Natural killer cell (primary cell): Measurements from ENCODE around the gene ZNF768. TPM values are rescaled to one million over a fixed set of nuclear protein-coding genes. Genes with fewer than 3 reads are reported as not detected.

Experiments
- ATAC-seq, 3 donors: fragments of 150-1000 bp in 2 of 3; fragments of 200-7000 bp in 1 of 3; cut with Tn5 transposase; 1 replicate in 1 of 3; 2 replicates in 2 of 3; pipeline ENCODE4 v1.10.0; 2021; ENCODE audit warnings: mild to moderate bottlenecking in 2 of 3, moderate library complexity in 2 of 3
- DNase-seq, 2 donors: peaks; one replicate each; pipeline versions ENCODE4 v3.0.0 to v3.0.0-alpha.2; 2013 to 2021; ENCODE audit warnings: mixed read lengths in 1 of 2
- H3K27ac ChIP-seq: one replicate; pipeline ENCODE4 v1.5.1; 2013; ENCODE audit warnings: mild to moderate bottlenecking, low read length
- H3K27me3 ChIP-seq: one replicate; pipeline ENCODE4 v1.6.1; 2013; ENCODE audit warnings: low read length; ENCODE audit not compliant: control insufficient read depth, insufficient read depth
- H3K36me3 ChIP-seq: one replicate; pipeline ENCODE4 v1.6.1; 2013; ENCODE audit warnings: low read length; ENCODE audit not compliant: control insufficient read depth, insufficient read depth
- H3K4me1 ChIP-seq: one replicate; pipeline ENCODE4 v1.6.1; 2013; ENCODE audit warnings: low read length; ENCODE audit not compliant: control insufficient read depth, insufficient read depth
- H3K4me3 ChIP-seq: one replicate; pipeline ENCODE4 v1.5.1; 2013; ENCODE audit warnings: low read length
- H3K9me3 ChIP-seq: one replicate; pipeline ENCODE4 v1.6.1; 2013; ENCODE audit warnings: low read length; ENCODE audit not compliant: control insufficient read depth, insufficient read depth
- H3K27ac Mint-ChIP-seq, 2 donors: one replicate each; pipeline ENCODE4 v1.8.0; 2022; ENCODE audit warnings: mild to moderate bottlenecking in 2 of 2, mixed read lengths in 2 of 2, moderate library complexity in 1 of 2
- H3K27me3 Mint-ChIP-seq, 2 donors: one replicate each; pipeline ENCODE4 v1.8.0; 2022; ENCODE audit warnings: low read depth in 2 of 2, mixed read lengths in 2 of 2
- H3K36me3 Mint-ChIP-seq: one replicate; pipeline ENCODE4 v1.8.0; 2022; ENCODE audit warnings: mixed read lengths
- H3K4me1 Mint-ChIP-seq, 2 donors: one replicate each; pipeline ENCODE4 v1.8.0; 2022; ENCODE audit warnings: mixed read lengths in 2 of 2
- H3K4me3 Mint-ChIP-seq: one replicate; pipeline ENCODE4 v1.8.0; 2022; ENCODE audit warnings: mild to moderate bottlenecking, moderate library complexity, mixed read lengths
- H3K9me3 Mint-ChIP-seq, 2 donors: one replicate each; pipeline ENCODE4 v1.8.0; 2022; ENCODE audit warnings: mixed read lengths in 2 of 2
- WGBS: methylation state at CpG from one replicate; pipeline ENCODE4 v1.1.7; 2013; ENCODE audit warnings: missing lambda C conversion rate; ENCODE audit not compliant: insufficient coverage; 5-methylcytosine and 5-hydroxymethylcytosine counted together
- intact Hi-C: fragments of 100-400 bp; cut with micrococcal nuclease; formaldehyde crosslinking; loops from one replicate; pipeline ENCODE4 v1.14.2; 2022
- total RNA-seq, 4 donors: library from RNA; stranded (reverse); fragments of 120-200 nt in 1 of 4; gene quantifications; one replicate each; pipeline versions ENCODE4 v1.2.3 to v1.2.4, GENCODE V29; 2013 to 2022
- TF ChIP-seq, protein P1 (sequence below): fragments of 200-600 bp; IDR thresholded peaks from one replicate; pipeline ENCODE4 v1.8.0; 2022; ENCODE audit warnings: antibody characterized with exemption

ZNF768 gene
- total RNA-seq, 3 donors from 2014 or later (not counting 1 experiment from before 2014, with no cell fraction given): 3.3 to 7.2 (median 5.6) TPM

DNA sequence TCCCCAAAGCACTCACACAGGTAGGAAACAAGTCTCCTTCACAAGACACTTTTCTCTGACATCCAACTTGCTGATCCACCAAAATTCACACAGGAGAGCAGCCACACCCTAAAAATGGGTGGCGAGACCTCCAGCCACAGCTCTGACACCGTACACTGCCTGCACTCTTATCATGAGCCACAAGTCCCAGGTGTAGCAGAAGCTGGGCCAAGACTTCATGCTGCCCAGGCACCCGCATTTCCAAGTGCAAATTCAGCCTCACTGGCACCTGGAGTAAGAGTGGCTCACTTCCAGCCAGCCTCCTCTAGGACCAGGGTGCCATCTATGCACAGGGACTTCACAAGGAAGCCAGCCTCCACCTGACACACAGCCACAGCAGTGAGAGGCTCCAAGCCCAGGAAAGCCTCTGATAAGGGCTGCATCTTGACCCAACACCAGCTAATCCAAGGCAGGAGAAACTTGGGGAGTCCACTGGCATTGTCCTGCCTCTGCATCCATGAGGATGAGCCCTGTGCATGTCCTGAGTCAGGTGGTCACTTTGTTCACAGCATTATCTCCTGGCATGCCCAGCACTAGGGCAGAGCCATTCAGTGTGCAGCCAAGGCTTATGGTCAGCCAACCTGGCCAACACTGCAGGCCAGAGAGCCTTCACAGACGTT lies 2.6 kb upstream of the ZNF768 start:
- intact Hi-C loops: no loop called here
- peak overlapping the region; percentile 67 for H3K4me3 Mint-ChIP-seq

DNA sequence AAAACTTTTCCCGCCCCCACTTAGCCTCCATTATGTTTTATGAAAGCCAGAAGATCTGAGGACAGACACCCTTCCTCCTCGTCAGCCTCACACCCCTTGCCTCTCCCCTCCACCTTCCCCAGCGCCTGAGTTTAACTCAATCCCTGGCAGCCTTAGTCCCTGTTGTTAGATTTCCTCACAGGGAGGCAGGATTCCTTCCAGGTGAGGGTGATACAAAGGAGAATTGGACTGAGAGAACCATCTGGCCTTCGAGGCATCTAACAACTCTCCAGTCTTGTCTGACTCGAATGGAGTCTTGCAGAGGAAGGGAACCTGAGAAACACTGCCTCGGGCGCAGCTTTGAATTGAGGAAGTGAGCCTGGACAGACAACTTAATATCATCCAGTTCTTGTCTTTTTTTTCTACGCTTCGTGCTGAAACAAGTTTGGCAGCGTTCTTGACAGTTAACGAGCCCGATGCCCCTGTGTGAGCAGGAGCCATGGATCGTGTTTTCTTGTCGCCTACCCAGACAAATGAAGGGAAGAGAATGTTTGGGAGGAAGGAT lies 1.3 kb upstream of the ZNF768 start:
- WGBS: 11% methylated on average over 13 of the region's 14 CpGs
- no peak for ATAC-seq

More for the DNA sequence above, 2.6 kb upstream of the ZNF768 start:
- TF ChIP-seq, protein P1, sequence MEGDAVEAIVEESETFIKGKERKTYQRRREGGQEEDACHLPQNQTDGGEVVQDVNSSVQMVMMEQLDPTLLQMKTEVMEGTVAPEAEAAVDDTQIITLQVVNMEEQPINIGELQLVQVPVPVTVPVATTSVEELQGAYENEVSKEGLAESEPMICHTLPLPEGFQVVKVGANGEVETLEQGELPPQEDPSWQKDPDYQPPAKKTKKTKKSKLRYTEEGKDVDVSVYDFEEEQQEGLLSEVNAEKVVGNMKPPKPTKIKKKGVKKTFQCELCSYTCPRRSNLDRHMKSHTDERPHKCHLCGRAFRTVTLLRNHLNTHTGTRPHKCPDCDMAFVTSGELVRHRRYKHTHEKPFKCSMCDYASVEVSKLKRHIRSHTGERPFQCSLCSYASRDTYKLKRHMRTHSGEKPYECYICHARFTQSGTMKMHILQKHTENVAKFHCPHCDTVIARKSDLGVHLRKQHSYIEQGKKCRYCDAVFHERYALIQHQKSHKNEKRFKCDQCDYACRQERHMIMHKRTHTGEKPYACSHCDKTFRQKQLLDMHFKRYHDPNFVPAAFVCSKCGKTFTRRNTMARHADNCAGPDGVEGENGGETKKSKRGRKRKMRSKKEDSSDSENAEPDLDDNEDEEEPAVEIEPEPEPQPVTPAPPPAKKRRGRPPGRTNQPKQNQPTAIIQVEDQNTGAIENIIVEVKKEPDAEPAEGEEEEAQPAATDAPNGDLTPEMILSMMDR: no peak
- 85% methylated on average over 4 of the region's 4 CpGs for WGBS
- no peak for DNase-seq
- ATAC-seq: no peak
- Mint-ChIP-seq H3K9me3 (no peaks in the 10 kb centered on the region), H3K4me1 (peaks cover 9 to 24% of the 10 kb centered on the region in 2 donors), H3K27ac (no peak overlapping the region), H3K36me3 (no peaks in the 10 kb centered on the region), H3K27me3 (no peaks in the 10 kb centered on the region)
- Histone ChIP-seq H3K4me3 (no peak overlapping the region), H3K27me3 (no peaks in the 10 kb centered on the region), H3K4me1 (peaks cover 27% of the 10 kb centered on the region), H3K27ac (no peak overlapping the region), H3K36me3 (peaks cover 8% of the 10 kb centered on the region), H3K9me3 (no peaks in the 10 kb centered on the region)

DNA sequence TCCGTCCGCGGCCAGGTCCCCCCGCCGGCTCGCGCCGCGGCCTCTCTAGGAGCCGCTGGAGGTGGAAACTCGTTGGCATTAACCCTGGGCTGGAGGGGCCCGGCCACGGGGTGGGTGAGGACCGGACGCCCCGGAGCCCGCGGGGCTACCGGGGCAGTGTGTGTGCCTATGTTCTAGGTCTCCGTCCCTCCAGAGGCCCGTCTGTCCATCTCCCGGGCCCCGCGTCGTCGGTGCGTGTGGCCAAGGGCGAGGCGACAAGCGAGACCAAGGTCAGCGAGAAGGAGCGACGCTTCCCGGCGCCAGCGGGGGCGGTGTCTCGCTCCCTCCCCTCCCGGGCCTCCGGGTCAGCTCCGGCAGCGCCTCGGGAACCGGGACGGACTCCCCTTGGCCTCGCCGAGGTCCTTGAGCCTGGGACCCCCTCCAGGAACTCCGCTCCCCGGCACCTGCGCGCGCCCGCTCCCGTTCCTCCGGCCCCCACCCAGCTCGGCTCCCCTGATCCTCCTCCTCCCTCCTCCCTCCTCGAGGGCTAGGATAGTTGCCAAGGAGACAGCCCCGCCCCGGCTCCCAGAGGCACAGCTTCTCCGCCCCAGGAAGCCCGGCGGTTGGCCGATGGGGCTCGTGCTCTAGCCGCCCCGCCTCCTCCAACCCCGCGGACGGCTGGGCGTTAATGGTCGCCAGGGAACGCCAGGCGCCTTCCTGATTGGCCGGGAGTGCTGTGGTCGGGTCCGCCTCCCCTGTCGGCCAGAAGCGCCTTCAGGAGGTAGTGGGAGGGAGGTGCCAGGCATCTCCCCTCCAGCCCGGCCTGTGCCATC lies 663 bp upstream of the ZNF768 start:
- Histone ChIP-seq H3K27me3 (no peaks in the 10 kb centered on the region), H3K4me1 (peaks cover 18% of the 10 kb centered on the region), H3K27ac (peak overlapping the region; percentile 75), H3K36me3 (peaks cover 4% of the 10 kb centered on the region), H3K9me3 (no peaks in the 10 kb centered on the region), H3K4me3 (peak overlapping the region; percentile 81)
- H3K36me3 Mint-ChIP-seq: peaks cover 6% of the 10 kb centered on the region
- intact Hi-C loops: loop anchor here (2.0 kb wide), 1 partner anchor 32 kb away; the partner anchor contains the start of gene ZNF764
- peaks cover 14 to 24% of the 10 kb centered on the region in 2 donors for H3K4me1 Mint-ChIP-seq
- H3K27ac Mint-ChIP-seq: peak overlapping the region; percentile 67 to 88
- H3K9me3 Mint-ChIP-seq: no peaks in the 10 kb centered on the region
- H3K4me3 Mint-ChIP-seq: peak overlapping the region; percentile 84
- DNase-seq (peak; percentile 75 to 89), ATAC-seq (peak; percentile 79 to 90 (median 82))
- under 1% methylated on average over 79 of the region's 79 CpGs for WGBS
- TF ChIP-seq, protein P1: no peak
- no peaks in the 10 kb centered on the region for H3K27me3 Mint-ChIP-seq

More for the DNA sequence above, 1.3 kb upstream of the ZNF768 start:
- H3K27me3 ChIP-seq: no peaks in the 10 kb centered on the region
- peaks cover 7% of the 10 kb centered on the region for H3K36me3 ChIP-seq
- H3K27ac ChIP-seq: peak overlapping the region; percentile 75
- intact Hi-C loops: loop anchor here (2.0 kb wide), 1 partner anchor 31 kb away; the partner anchor contains the start of gene ZNF764
- no peaks in the 10 kb centered on the region for H3K9me3 ChIP-seq
- H3K27ac Mint-ChIP-seq: peak overlapping the region; percentile 67 to 88
- peak overlapping the region; percentile 81 for H3K4me3 ChIP-seq
- DNase-seq: peak in 1 of 2 donors; percentile 56
- peaks cover 18% of the 10 kb centered on the region for H3K4me1 ChIP-seq
- peak overlapping the region; percentile 84 for H3K4me3 Mint-ChIP-seq
- TF ChIP-seq, protein P1: no peak
- no peaks in the 10 kb centered on the region for H3K27me3 Mint-ChIP-seq
- peaks cover 9 to 19% of the 10 kb centered on the region in 2 donors for H3K4me1 Mint-ChIP-seq
- H3K36me3 Mint-ChIP-seq: no peaks in the 10 kb centered on the region
- H3K9me3 Mint-ChIP-seq: no peaks in the 10 kb centered on the region
